Stimulated activated naive CD8-positive, alpha-beta T cell treated with anti-CD3 and anti-CD28 coated beads, Interleukin-15, amount 100 ng/mL, for 72 hours (primary cell): ENCODE data around the gene ZNF548.

Source experiments
- ATAC-seq: fragments of 150-1000 bp; cut with Tn5 transposase; 2 replicates; pipeline ENCODE4 v1.10.0; 2021; ENCODE audit warnings: mild to moderate bottlenecking, moderate library complexity
- DNase-seq, 2 donors: peaks; one replicate each; pipeline ENCODE4 v3.0.0; 2021 to 2022
- H3K27ac Mint-ChIP-seq, 2 donors: one replicate each; pipeline ENCODE4 v1.8.0; 2022; ENCODE audit warnings: mild to moderate bottlenecking in 2 of 2, mixed read lengths in 2 of 2, moderate library complexity in 2 of 2
- H3K27me3 Mint-ChIP-seq: one replicate; pipeline ENCODE4 v1.8.0; 2022; ENCODE audit warnings: mixed read lengths
- H3K4me1 Mint-ChIP-seq: one replicate; pipeline ENCODE4 v1.8.0; 2022; ENCODE audit warnings: mild to moderate bottlenecking, mixed read lengths
- H3K4me3 Mint-ChIP-seq, 2 donors: one replicate each; pipeline ENCODE4 v1.8.0; 2022; ENCODE audit warnings: mild to moderate bottlenecking in 2 of 2, mixed read lengths in 2 of 2, moderate library complexity in 1 of 2
- H3K9me3 Mint-ChIP-seq, 2 donors: one replicate each; pipeline ENCODE4 v1.8.0; 2022; ENCODE audit warnings: mixed read lengths in 2 of 2

The ZNF548 gene

DNA sequence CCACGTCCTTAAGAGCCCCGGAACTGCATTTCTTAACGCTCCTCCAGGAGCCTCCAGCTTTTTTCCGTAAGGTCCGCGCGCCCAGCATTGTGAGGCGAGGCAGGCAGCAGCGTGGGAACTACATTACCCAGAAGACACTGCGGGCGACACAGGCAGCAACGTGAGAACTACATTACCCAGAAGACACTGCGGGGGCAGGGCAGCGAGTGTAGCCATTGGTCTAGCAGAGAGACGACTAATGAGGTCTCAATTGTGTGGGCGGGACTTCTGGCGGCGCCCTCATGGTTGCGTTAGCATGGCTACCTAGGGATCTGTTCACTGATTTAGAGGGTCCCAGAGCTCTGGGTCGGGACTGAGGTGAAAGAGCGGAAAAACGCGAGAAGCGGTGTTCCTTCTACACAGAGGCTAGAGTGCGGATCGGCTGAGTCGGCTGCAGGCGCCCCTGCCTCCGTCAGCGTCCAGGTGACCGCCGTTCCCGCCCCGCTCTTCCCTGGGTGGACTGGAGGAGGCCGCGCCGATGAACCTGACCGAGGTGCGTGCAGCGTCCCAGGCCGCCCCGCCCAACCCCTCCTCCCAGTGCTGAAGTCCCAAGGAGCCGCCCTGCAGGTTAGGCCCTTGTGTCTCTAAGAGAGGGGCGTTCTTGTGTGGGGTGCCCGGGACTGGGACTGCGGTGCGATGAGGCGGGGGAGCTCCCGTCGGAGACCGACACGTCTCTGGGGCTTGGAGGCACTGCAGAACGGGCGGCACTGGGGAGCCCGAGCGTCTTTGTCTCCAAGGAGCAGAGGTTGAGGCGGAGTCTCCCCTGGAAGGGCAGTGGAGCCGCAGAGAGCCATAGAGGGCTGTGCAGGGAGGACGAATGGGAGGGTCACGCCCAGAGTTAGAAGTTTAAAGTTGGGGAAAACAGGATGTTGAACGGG is 45.7 kb downstream of the ZNF548 start, which contains the start of gene ZNF749:
Gene ZNF749, plus strand, starts transcription at position 264 of the 917 bp plus-strand sequence. Its CDS starts 254 bp downstream, at position 518.
- Mint-ChIP-seq H3K4me3 (peak within 1 kb of the TSS; percentile 95 to 96), H3K27me3 (no peaks in the 10 kb centered on the region), H3K27ac (peak within 1 kb of the TSS; percentile 96 to 97), H3K4me1 (peaks cover 25% of the 10 kb centered on the region), H3K9me3 (peaks cover 37 to 39% of the 10 kb centered on the region in 2 donors)
- DNase-seq (peak; percentile 91 to 97), ATAC-seq (peak; percentile 98)

DNA sequence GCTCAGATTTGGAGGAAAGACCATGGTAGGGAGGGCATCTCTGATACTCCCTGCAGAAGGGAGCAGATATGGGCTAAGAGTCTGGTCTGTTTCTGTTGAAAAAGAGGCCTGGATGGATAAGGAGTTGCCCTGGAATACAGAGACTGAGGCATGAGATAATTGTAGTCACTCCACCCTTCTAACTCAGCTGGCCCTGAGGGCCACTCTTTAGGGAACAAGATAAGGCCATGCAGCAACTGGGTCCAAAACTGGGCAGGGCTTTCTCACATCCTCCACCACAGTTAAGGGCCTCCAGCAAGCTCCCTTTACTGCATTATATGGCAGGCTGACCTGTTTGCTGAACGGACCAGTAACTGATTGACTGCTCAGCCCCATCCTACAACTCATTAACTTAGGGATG is 46.8 kb downstream of the ZNF548 start:
- DNase-seq: no peak
- Mint-ChIP-seq H3K9me3 (peaks cover 36 to 45% of the 10 kb centered on the region in 2 donors), H3K4me1 (peaks cover 25% of the 10 kb centered on the region), H3K27ac (peak overlapping the region; percentile 28 to 97), H3K27me3 (no peaks in the 10 kb centered on the region), H3K4me3 (peak overlapping the region; percentile 95 to 96)
- ATAC-seq: no peak

DNA sequence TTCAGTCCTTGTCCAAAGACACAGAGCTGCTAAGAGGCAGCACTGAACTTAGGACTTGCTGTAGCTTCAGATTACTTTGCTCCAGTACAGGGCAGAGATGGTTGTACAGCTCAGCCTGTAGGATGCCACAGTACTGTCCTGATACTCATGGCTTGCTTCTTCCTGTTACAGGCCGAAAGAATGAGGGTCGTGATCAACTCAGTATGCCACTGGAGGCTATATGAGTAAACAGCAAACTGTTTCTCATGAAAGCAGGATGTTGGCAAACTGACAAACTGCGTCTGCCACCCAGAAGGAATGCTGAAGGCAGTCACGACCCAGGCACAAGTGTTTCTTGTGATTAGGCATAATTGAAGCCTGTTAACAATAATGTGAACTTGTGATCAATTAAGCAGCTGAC is 48.3 kb downstream of the ZNF548 start:
- H3K27me3 Mint-ChIP-seq: no peaks in the 10 kb centered on the region
- DNase-seq (no peak), ATAC-seq (no peak)
- no peak overlapping the region for H3K27ac Mint-ChIP-seq
- no peak overlapping the region for H3K4me3 Mint-ChIP-seq
- peaks cover 44 to 60% of the 10 kb centered on the region in 2 donors for H3K9me3 Mint-ChIP-seq
- H3K4me1 Mint-ChIP-seq: peaks cover 25% of the 10 kb centered on the region

DNA sequence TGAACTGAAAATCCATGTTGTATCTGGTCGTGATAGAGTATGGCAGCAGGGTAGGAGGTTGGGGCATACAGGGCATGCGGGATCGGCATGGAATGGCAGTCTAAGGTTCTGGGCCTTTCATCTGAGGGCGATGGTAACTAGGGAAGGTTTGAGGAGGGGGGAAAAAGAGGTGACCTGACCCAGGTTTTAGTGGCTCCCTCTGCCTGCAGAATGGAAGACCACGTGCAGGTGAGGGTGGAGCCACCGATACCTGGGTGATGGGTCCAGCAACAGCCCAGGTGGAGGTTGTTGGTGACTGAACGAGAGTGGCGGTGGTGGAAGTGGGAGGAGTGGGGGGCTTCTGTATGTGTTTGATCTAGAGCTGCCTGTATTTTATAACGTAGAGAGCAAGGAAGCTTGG is 49.3 kb downstream of the ZNF548 start:
- Mint-ChIP-seq H3K27me3 (no peaks in the 10 kb centered on the region), H3K4me3 (no peak overlapping the region), H3K4me1 (peaks cover 25% of the 10 kb centered on the region), H3K27ac (peak overlapping the region; percentile 51 to 87), H3K9me3 (peaks cover 45 to 63% of the 10 kb centered on the region in 2 donors)
- DNase-seq (no peak), ATAC-seq (no peak)

DNA sequence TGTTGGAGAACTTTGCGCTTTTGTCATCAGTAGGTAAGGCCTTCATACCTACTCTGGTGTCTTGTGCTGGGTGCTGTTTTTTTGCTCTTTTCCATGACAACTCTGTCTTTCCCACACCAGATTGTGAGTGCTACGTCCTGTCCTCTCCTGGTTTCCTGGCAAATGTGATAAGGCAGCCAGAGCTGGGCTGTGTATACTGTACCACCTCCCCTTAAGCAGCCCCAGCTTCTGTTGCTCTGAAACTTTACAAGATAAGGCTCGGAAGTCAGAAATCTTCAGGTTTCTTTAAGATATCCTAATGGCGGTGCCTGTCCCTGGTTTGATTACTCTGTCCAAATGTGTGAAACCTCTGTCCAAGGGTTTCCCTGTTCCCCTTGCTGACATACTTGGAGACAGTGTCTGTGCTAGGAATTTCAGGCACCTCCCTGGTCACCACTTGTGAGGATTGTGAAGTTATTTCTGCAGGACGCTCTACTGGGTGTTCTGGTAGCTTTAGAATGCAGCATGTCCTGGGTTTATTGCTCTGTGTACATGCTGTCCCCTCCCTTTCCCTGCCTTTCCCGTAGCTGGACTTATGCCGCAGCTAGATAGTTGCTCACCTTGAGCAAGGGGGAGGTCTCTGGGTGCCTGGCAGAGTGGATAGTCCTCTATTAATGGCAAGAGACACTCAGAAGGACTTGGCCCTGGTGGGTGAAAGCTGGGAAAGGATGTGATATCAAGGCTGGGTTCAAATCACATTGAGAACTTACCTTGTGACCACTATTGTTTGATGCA is 52.5 kb downstream of the ZNF548 start:
- no peaks in the 10 kb centered on the region for H3K4me1 Mint-ChIP-seq
- H3K27ac Mint-ChIP-seq: peak overlapping the region in 1 of 2 donors; percentile 29
- DNase-seq: no peak
- H3K27me3 Mint-ChIP-seq: no peaks in the 10 kb centered on the region
- H3K9me3 Mint-ChIP-seq: peaks cover 47 to 72% of the 10 kb centered on the region in 2 donors
- ATAC-seq: no peak
- H3K4me3 Mint-ChIP-seq: no peak overlapping the region

DNA sequence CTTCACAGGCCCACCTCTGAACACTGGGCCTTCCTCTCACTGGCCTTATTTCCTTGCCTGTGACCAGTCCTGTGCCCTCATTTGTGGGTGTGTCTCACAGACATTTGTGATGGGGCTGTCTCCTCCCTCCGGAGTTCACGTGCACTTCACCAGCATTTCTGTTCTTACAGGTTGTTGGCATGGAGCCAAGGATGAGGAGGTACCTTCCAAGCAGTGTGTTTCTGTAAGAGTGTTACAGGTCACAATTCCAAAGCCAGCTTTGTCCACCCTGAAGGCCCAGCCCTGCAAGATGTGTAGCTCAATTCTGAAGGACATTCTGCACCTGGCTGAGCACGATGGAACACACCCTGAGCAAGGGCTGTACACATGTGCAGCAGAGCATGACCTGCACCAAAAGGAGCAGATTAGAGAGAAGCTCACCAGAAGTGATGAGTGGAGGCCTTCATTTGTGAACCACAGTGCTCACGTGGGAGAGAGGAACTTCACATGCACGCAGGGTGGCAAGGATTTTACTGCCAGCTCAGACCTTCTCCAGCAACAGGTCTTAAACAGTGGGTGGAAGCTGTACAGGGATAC is 53.6 kb downstream of the ZNF548 start:
- no peak overlapping the region for H3K4me3 Mint-ChIP-seq
- H3K4me1 Mint-ChIP-seq: no peaks in the 10 kb centered on the region
- no peak for DNase-seq
- no peaks in the 10 kb centered on the region for H3K27me3 Mint-ChIP-seq
- peaks cover 47 to 72% of the 10 kb centered on the region in 2 donors for H3K9me3 Mint-ChIP-seq
- no peak overlapping the region for H3K27ac Mint-ChIP-seq
- ATAC-seq: no peak

DNA sequence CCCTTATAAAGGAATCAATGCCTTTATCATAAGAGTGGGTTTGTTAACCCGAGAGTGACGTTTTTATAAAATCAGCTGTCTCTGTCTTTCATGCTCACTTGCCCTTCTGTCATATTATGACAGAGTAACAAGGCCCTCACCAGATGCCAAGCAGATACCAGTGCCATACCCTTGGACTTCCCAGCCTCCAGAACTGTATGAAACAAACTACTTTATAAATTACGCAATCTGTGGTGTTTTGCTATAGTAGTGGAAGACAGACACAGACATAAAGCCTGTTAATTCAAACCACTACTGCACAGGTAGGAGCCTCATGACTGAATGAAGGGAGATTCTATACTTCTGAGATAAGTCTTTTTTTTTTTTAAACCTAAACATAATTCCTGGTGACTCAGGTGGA is 62.7 kb downstream of the ZNF548 start:
- Mint-ChIP-seq H3K27ac (no peak overlapping the region), H3K4me1 (no peaks in the 10 kb centered on the region), H3K9me3 (peaks cover 13 to 42% of the 10 kb centered on the region in 2 donors), H3K27me3 (no peaks in the 10 kb centered on the region), H3K4me3 (no peak overlapping the region)
- ATAC-seq (no peak), DNase-seq (no peak)
